Spinal cord (tissue), 10 donors: ENCODE data around the gene B2M. TPM values are rescaled to one million over a fixed set of nuclear protein-coding genes. Genes with fewer than 3 reads are reported as not detected.

ENCODE experiments used
- DNase-seq, 6 donors: peaks; one replicate each; pipeline versions ENCODE4 v3.0.0 to v3.0.0-alpha.2; 2013 to 2015; ENCODE audit warnings: low spot score in 6 of 6, low read depth in 4 of 6
- H3K27ac ChIP-seq: one replicate; pipeline ENCODE4 v1.5.1; 2013; ENCODE audit warnings: low read depth, low read length, control low read depth
- H3K27me3 ChIP-seq: one replicate; pipeline ENCODE4 v1.6.1; 2013; ENCODE audit warnings: low read length; ENCODE audit not compliant: control insufficient read depth, insufficient read depth
- H3K36me3 ChIP-seq: one replicate; pipeline ENCODE4 v1.6.1; 2013; ENCODE audit warnings: low read length; ENCODE audit not compliant: control insufficient read depth, insufficient read depth
- H3K4me1 ChIP-seq: one replicate; pipeline ENCODE4 v1.6.1; 2013; ENCODE audit warnings: low read length; ENCODE audit not compliant: control insufficient read depth, insufficient read depth
- H3K4me3 ChIP-seq: one replicate; pipeline ENCODE4 v1.5.1; 2013; ENCODE audit warnings: low read depth, low read length, control low read depth
- H3K9me3 ChIP-seq: one replicate; pipeline ENCODE4 v1.6.1; 2013; ENCODE audit warnings: low read length; ENCODE audit not compliant: control insufficient read depth, insufficient read depth
- WGBS: methylation state at CpG from one replicate; pipeline ENCODE4 v1.1.5; 2013; ENCODE audit warnings: missing lambda C conversion rate; ENCODE audit not compliant: insufficient coverage; 5-methylcytosine and 5-hydroxymethylcytosine counted together
- polyA plus RNA-seq, 2 donors: library from polyadenylated mRNA; unstranded; fragments of 120-200 nt; gene quantifications; one replicate each; pipeline ENCODE4 v1.2.1, GENCODE V29; 2013; ENCODE audit not compliant: insufficient read length in 2 of 2
- small RNA-seq: library from RNA; depleted of rRNA; stranded (forward); fragments of <200 nt; gene quantifications from one replicate; pipeline ENCODE3, GENCODE V24; 2014; ENCODE audit warnings: low replicate concordance
- total RNA-seq, 2 donors: library from RNA; depleted of rRNA in 1 of 2; stranded (reverse); fragments of 120-200 nt in 1 of 2; fragments of >200 nt in 1 of 2; gene quantifications; one replicate each; pipeline versions ENCODE4 v1.2.3 to v1.2.4, GENCODE V29; 2013 to 2014
- donor health status: healthy.

The B2M gene
- total and polyA plus RNA-seq, 4 donors: 624 to 1,593 (median 982) TPM

GRCh38 chr15:44753345-44753744, 42.0 kb downstream of the B2M start:
- WGBS: no CpG with 5 or more reads among the region's 1 CpG

GRCh38 chr15:44763187-44763586, 51.9 kb downstream of the B2M start:
- H3K9me3 ChIP-seq: no peaks in the 10 kb centered on the region
- WGBS: no CpG with 5 or more reads among the region's 2 CpGs
- DNase-seq: no peak
- H3K27ac ChIP-seq: no peak overlapping the region
- H3K4me3 ChIP-seq: no peak overlapping the region
- H3K27me3 ChIP-seq: no peaks in the 10 kb centered on the region
- H3K36me3 ChIP-seq: no peaks in the 10 kb centered on the region
- no peaks in the 10 kb centered on the region for H3K4me1 ChIP-seq

More at GRCh38 chr15:44753345-44753744, 42.0 kb downstream of the B2M start:
- peaks cover 5% of the 10 kb centered on the region for H3K9me3 ChIP-seq
- no peaks in the 10 kb centered on the region for H3K36me3 ChIP-seq
- H3K27ac ChIP-seq: no peak overlapping the region
- no peak for DNase-seq
- H3K4me3 ChIP-seq: no peak overlapping the region
- no peaks in the 10 kb centered on the region for H3K4me1 ChIP-seq
- H3K27me3 ChIP-seq: no peaks in the 10 kb centered on the region

GRCh38 chr15:44763848-44764247, 52.5 kb downstream of the B2M start:
- Histone ChIP-seq H3K27me3 (no peaks in the 10 kb centered on the region), H3K4me1 (no peaks in the 10 kb centered on the region), H3K4me3 (no peak overlapping the region), H3K36me3 (no peaks in the 10 kb centered on the region), H3K27ac (no peak overlapping the region), H3K9me3 (no peaks in the 10 kb centered on the region)
- WGBS: no CpG with 5 or more reads among the region's 3 CpGs
- no peak for DNase-seq

- no peak overlapping the region for H3K27ac ChIP-seq
- no peaks in the 10 kb centered on the region for H3K9me3 ChIP-seq
- H3K4me1 ChIP-seq: no peaks in the 10 kb centered on the region
- DNase-seq: no peak
- H3K36me3 ChIP-seq: no peaks in the 10 kb centered on the region
- WGBS: 42% methylated on average over 2 of the region's 3 CpGs
- H3K4me3 ChIP-seq: no peak overlapping the region
- no peaks in the 10 kb centered on the region for H3K27me3 ChIP-seq
These were observed 53.7 kb downstream of the B2M start for GRCh38 chr15:44765036-44765435.

Small RNA genes lying within 50 kb of the gene (small RNA-seq; reads per million reads assigned to genes)
- not detected for gene RF00019

Other genes with a start within 250 kb of the B2M start
- gene EIF3J, start 174.4 kb upstream of the B2M start, total RNA-seq: 10 to 100 TPM; 46.4 to 75.6 TPM
- gene EIF3J, start 174.4 kb upstream of the B2M start, polyA plus RNA-seq: 100 to 1,000 TPM in 1 of 2 donors, 10 to 100 TPM in 1; 97.2 to 114 TPM
- 10 to 100 TPM; 80.5 to 87.9 TPM for gene SPG11, start 47.9 kb upstream of the B2M start, total RNA-seq
- gene SPG11, start 47.9 kb upstream of the B2M start, polyA plus RNA-seq: 10 to 100 TPM; 63.0 to 81.9 TPM
- 1 to 10 TPM in 1 of 2 donors, under 1 TPM in 1; 0.72 to 2.0 TPM for gene PATL2, start 194 bp upstream of the B2M start, total RNA-seq
- gene PATL2, start 194 bp upstream of the B2M start, polyA plus RNA-seq: under 1 TPM; 0.38 to 0.71 TPM
- gene TRIM69, start 25.0 kb downstream of the B2M start, total RNA-seq: 10 to 100 TPM; 28.9 to 41.8 TPM
- 10 to 100 TPM; 50.4 to 55.1 TPM for gene TRIM69, start 25.0 kb downstream of the B2M start, polyA plus RNA-seq
- gene TERB2, start 245.2 kb downstream of the B2M start, total RNA-seq: not detected
- gene TERB2, start 245.2 kb downstream of the B2M start, polyA plus RNA-seq: not detected